GM12878 (cell line): Measurements from ENCODE around the gene PRRT1. TPM values are rescaled to one million over a fixed set of nuclear protein-coding genes. Genes with fewer than 3 reads are reported as not detected.

Source experiments
- ATF2 ChIP-seq: IDR thresholded peaks from 2 replicates; pipeline ENCODE4 v1.6.1; 2012; ENCODE audit warnings: low read length, inconsistent platforms
- ATF7 ChIP-seq: fragments of 450-650 bp; IDR thresholded peaks from 2 replicates; pipeline ENCODE4 v1.6.1; 2016; ENCODE audit warnings: low read depth, mild to moderate bottlenecking
- BMI1 ChIP-seq: fragments of 450-650 bp; IDR thresholded peaks from 2 replicates; pipeline ENCODE4 v1.6.1; 2016; ENCODE audit warnings: mild to moderate bottlenecking, moderate library complexity, borderline replicate concordance
- CHD1 ChIP-seq: IDR thresholded peaks from 2 replicates; pipeline ENCODE4 v1.6.1; 2012; ENCODE audit warnings: low read depth, low read length, improper control_type of control experiment
- CHD4 ChIP-seq: fragments of 200-600 bp; sonication (generic); IDR thresholded peaks from 2 replicates; pipeline ENCODE4 v1.6.1; 2016; ENCODE audit warnings: mild to moderate bottlenecking
- DPF2 ChIP-seq: fragments of 450-650 bp; IDR thresholded peaks from 2 replicates; pipeline ENCODE4 v1.6.1; 2017; ENCODE audit warnings: mild to moderate bottlenecking
- E2F8 ChIP-seq: fragments of 450-650 bp; IDR thresholded peaks from 2 replicates; pipeline ENCODE4 v1.6.1; 2018; ENCODE audit warnings: mild to moderate bottlenecking, low read depth, moderate library complexity; ENCODE audit not compliant: partially characterized antibody
- GATAD2B ChIP-seq: fragments of 450-650 bp; conservative IDR thresholded peaks from 2 replicates; pipeline ENCODE4 v1.6.1; 2017; ENCODE audit warnings: low read depth, mild to moderate bottlenecking, moderate library complexity
- HCFC1 ChIP-seq: fragments of 150-350 bp; IDR thresholded peaks from 2 replicates; pipeline ENCODE4 v1.6.1; 2014; ENCODE audit warnings: low read length
- KLF5 ChIP-seq: fragments of 450-650 bp; IDR thresholded peaks from 2 replicates; pipeline ENCODE4 v1.6.1; 2014; ENCODE audit warnings: mild to moderate bottlenecking; ENCODE audit not compliant: partially characterized antibody
- MAX ChIP-seq: IDR thresholded peaks from 2 replicates; pipeline ENCODE4 v1.6.1; 2012; ENCODE audit warnings: low read depth, low read length, improper control_type of control experiment
- MEF2A ChIP-seq: IDR thresholded peaks from 2 replicates; pipeline ENCODE4 v1.6.1; 2011; ENCODE audit warnings: low read depth, mild to moderate bottlenecking, low read length, moderate library complexity; ENCODE audit not compliant: insufficient read depth
- MTA2 ChIP-seq: fragments of 450-650 bp; IDR thresholded peaks from 2 replicates; pipeline ENCODE4 v1.6.1; 2016; ENCODE audit warnings: low read depth, mild to moderate bottlenecking, moderate library complexity
- MYC ChIP-seq: IDR thresholded peaks from 2 replicates; pipeline ENCODE4 v1.6.1; 2011; ENCODE audit warnings: mild to moderate bottlenecking, low read length, moderate library complexity, inconsistent platforms; ENCODE audit not compliant: insufficient read depth, insufficient replicate concordance, insufficient read length, severe bottlenecking
- NBN ChIP-seq: fragments of 450-650 bp; IDR thresholded peaks from 2 replicates; pipeline ENCODE4 v1.6.1; 2016
- RBBP5 ChIP-seq: fragments of 200-600 bp; sonication (generic); conservative IDR thresholded peaks from 2 replicates; pipeline ENCODE4 v1.6.1; 2016
- RUNX3 ChIP-seq: IDR thresholded peaks from 2 replicates; pipeline ENCODE4 v1.6.1; 2012; ENCODE audit warnings: low read length, inconsistent platforms
- SIN3A ChIP-seq: IDR thresholded peaks from 2 replicates; pipeline ENCODE4 v1.6.1; 2012; ENCODE audit warnings: low read depth, low read length, improper control_type of control experiment
- SRF ChIP-seq, 2 experiments: IDR thresholded peaks; 2 replicates each; pipeline ENCODE4 v1.6.1; 2011; ENCODE audit warnings: low read depth in 2 of 2, low read length in 2 of 2, mild to moderate bottlenecking in 1 of 2, moderate library complexity in 1 of 2
- YY1 ChIP-seq: IDR thresholded peaks from 2 replicates; pipeline ENCODE4 v1.6.1; 2011; ENCODE audit warnings: low read depth, mild to moderate bottlenecking, low read length
- ZNF207 ChIP-seq: fragments of 450-650 bp; IDR thresholded peaks from 2 replicates; pipeline ENCODE4 v1.6.1; 2014; ENCODE audit warnings: antibody characterized with exemption, mild to moderate bottlenecking, borderline replicate concordance
- polyA plus RNA-seq, 11 experiments: library from polyadenylated mRNA; depleted of rRNA in 4 of 11; unstranded in 6 of 11; stranded (reverse) in 5 of 11; fragments of >200 nt; fragmentation: Nextera tagmentation in 4 of 11; fragmentation: Illumina TruSeq in 1 of 11; extraction: Ambion mirVana in 4 of 11; extraction: Trizol in 1 of 11; gene quantifications; 1 replicate in 1 of 11; 2 replicates in 10 of 11; pipeline versions ENCODE4 v1.2.1 to v1.2.3, GENCODE V29; 2011 to 2016; ENCODE audit warnings: inconsistent platforms in 2 of 11, missing spikeins in 2 of 11, low read depth in 1 of 11
- total RNA-seq, 4 experiments: library from RNA; depleted of rRNA in 3 of 4; stranded (reverse); fragments of >200 nt in 3 of 4; fragmentation: Illumina TruSeq in 1 of 4; extraction: Trizol in 1 of 4; gene quantifications; 2 replicates each; pipeline versions ENCODE4 v1.2.1 to v1.2.3, GENCODE V29; 2013 to 2021
- TF ChIP-seq, protein P1 (sequence below): fragments of 450-650 bp; IDR thresholded peaks from 2 replicates; pipeline ENCODE4 v1.6.1; 2017; ENCODE audit warnings: low read depth, mild to moderate bottlenecking, moderate library complexity
- TF ChIP-seq, protein P2 (sequence below): IDR thresholded peaks from 2 replicates; pipeline ENCODE4 v1.6.1; 2011; ENCODE audit warnings: low read depth, mild to moderate bottlenecking, low read length, moderate library complexity, borderline replicate concordance; ENCODE audit errors: extremely low read depth

Gene PRRT1
- total and polyA plus RNA-seq, 10 of the 15 experiments (the other 5 are each of a cell fraction or from before 2014, with no cell fraction given): 0.04 to 0.15 (median 0.10) TPM; not detected in 6

- TF ChIP-seq E2F8 (no peak), SIN3A (peak; percentile 78), RBBP5 (no peak), DPF2 (no peak), SRF (IDR thresholded peaks at IDR 0.05; ENCODE audit: low read depth in 2 of 2, low read length in 2 of 2) (peak in 1 of 2 experiments; percentile 68; a peak in 1 of 4 replicates), HCFC1 (peak; percentile 59; the same call in 1 of the 2 replicates), KLF5 (peak; percentile 93), ATF2 (no peak), YY1 (0 out of 2 replicates have a peak, but pooled peaks have one; percentile 12), ZNF207 (no peak), NBN (peak; percentile 50; the same call in 1 of the 2 replicates), MYC (no peak), RUNX3 (peak; percentile 43; the same call in 1 of the 2 replicates), GATAD2B (0 out of 2 replicates have a peak, but pooled peaks have one; percentile 20), ATF7 (peak; percentile 96), MTA2 (peak; percentile 35; the same call in 1 of the 2 replicates), CHD4 (no peak), MEF2A (no peak), CHD1 (peak; percentile 96), MAX (0 out of 2 replicates have a peak, but pooled peaks have one; percentile 22), BMI1 (no peak)
- TF ChIP-seq, protein P1, sequence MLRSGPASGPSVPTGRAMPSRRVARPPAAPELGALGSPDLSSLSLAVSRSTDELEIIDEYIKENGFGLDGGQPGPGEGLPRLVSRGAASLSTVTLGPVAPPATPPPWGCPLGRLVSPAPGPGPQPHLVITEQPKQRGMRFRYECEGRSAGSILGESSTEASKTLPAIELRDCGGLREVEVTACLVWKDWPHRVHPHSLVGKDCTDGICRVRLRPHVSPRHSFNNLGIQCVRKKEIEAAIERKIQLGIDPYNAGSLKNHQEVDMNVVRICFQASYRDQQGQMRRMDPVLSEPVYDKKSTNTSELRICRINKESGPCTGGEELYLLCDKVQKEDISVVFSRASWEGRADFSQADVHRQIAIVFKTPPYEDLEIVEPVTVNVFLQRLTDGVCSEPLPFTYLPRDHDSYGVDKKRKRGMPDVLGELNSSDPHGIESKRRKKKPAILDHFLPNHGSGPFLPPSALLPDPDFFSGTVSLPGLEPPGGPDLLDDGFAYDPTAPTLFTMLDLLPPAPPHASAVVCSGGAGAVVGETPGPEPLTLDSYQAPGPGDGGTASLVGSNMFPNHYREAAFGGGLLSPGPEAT: 0 out of 2 replicates have a peak, but pooled peaks have one; percentile 9
- TF ChIP-seq, protein P2, sequence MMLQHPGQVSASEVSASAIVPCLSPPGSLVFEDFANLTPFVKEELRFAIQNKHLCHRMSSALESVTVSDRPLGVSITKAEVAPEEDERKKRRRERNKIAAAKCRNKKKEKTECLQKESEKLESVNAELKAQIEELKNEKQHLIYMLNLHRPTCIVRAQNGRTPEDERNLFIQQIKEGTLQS: 0 out of 2 replicates have a peak, but pooled peaks have one; percentile 44
Observed at GRCh38 chr6:32153564-32154513, 2.1 kb upstream of the PRRT1 start, which contains the start of gene PPT2 (continued).
